Gastroesophageal sphincter (tissue), 3 donors: ENCODE data around the gene MYRIP.

Experiments
- POLR2A ChIP-seq, 2 donors: fragments of 450-650 bp; IDR thresholded peaks; one replicate each; pipeline ENCODE4 v1.6.1; 2017; ENCODE audit warnings: antibody characterized with exemption in 2 of 2, mild to moderate bottlenecking in 2 of 2, moderate library complexity in 1 of 2
- POLR2AphosphoS5 ChIP-seq: sonication (generic); formaldehyde crosslinking; IDR thresholded peaks from one replicate; pipeline ENCODE4 v1.6.1; 2017; ENCODE audit warnings: antibody characterized with exemption
- TF ChIP-seq, protein P1 (sequence below), 4 experiments: fragments of 200-600 bp in 2 of 4; fragments of 450-650 bp in 2 of 4; sonication (generic) in 1 of 4; IDR thresholded peaks; one replicate each; pipeline ENCODE4 v1.5.1; 2017 to 2019; ENCODE audit warnings: antibody characterized with exemption in 4 of 4, mild to moderate bottlenecking in 2 of 4, moderate library complexity in 2 of 4

DNA sequence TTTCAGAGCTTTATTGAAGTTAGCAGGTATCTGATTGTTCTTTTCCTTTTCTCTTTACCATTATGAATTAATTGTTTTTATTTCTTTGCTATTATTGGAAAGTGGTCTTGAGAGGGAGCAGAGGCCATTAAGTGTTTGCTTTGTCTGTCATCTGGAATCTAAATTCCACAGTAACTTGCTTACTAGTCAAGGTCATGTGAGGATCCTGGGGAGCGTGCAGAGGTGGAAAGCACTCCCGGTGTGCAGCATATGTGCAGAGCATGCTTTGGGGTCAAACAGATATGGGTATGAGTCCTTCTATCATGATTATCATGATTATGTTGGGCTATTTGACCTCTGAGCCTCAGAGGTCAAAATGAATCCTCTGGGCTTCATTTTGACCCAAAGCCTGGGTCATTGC lies 96.4 kb downstream of the MYRIP start:
- TF ChIP-seq POLR2A (IDR thresholded peaks at IDR 0.05) = no peak
- TF ChIP-seq, protein P1, sequence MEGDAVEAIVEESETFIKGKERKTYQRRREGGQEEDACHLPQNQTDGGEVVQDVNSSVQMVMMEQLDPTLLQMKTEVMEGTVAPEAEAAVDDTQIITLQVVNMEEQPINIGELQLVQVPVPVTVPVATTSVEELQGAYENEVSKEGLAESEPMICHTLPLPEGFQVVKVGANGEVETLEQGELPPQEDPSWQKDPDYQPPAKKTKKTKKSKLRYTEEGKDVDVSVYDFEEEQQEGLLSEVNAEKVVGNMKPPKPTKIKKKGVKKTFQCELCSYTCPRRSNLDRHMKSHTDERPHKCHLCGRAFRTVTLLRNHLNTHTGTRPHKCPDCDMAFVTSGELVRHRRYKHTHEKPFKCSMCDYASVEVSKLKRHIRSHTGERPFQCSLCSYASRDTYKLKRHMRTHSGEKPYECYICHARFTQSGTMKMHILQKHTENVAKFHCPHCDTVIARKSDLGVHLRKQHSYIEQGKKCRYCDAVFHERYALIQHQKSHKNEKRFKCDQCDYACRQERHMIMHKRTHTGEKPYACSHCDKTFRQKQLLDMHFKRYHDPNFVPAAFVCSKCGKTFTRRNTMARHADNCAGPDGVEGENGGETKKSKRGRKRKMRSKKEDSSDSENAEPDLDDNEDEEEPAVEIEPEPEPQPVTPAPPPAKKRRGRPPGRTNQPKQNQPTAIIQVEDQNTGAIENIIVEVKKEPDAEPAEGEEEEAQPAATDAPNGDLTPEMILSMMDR (IDR thresholded peaks at IDR 0.05) = no peak
- TF ChIP-seq POLR2AphosphoS5 = no peak
